K562 (cell line): ENCODE data around the gene NABP2. TPM values are rescaled to one million over a fixed set of nuclear protein-coding genes. Genes with fewer than 3 reads are reported as not detected.
A peak's percentile ranks its signal among the peaks of the same experiment; 100 is the strongest.

ENCODE experiments used
- COPS2 ChIP-seq: fragments of 450-650 bp; conservative IDR thresholded peaks from 2 replicates; pipeline ENCODE4 v1.6.1; 2016; ENCODE audit warnings: mild to moderate bottlenecking, moderate library complexity
- CXXC5 ChIP-seq: fragments of 250-450 bp; sonication (Bioruptor Pico); IDR thresholded peaks from 2 replicates; pipeline ENCODE4 v1.8.0; 2022; ENCODE audit warnings: inconsistent platforms, mild to moderate bottlenecking, moderate library complexity
- E2F4 ChIP-seq: sonication (generic); formaldehyde crosslinking; IDR thresholded peaks from 2 replicates; pipeline ENCODE4 v1.8.0; 2022; ENCODE audit warnings: mild to moderate bottlenecking, low read depth, missing genetic modification reagents
- ELF1 ChIP-seq: fragments of 200-800 bp; sonication (Bioruptor generic); IDR thresholded peaks from 2 replicates; pipeline ENCODE4 v1.6.1; 2016; ENCODE audit warnings: missing genetic modification characterization, missing compliant biosample characterization
- NRF1 ChIP-seq, 2 experiments: fragments of 450-650 bp; IDR thresholded peaks in 1 of 2; conservative IDR thresholded peaks in 1 of 2; 2 replicates each; pipeline ENCODE4 v1.6.1; 2014; ENCODE audit warnings: mild to moderate bottlenecking in 2 of 2
- RAD21 ChIP-seq, 2 experiments: fragments of 250-450 bp in 1 of 2; fragments of 450-650 bp in 1 of 2; sonication (Bioruptor Pico) in 1 of 2; formaldehyde crosslinking in 1 of 2; IDR thresholded peaks in 1 of 2; conservative IDR thresholded peaks in 1 of 2; 2 replicates each; pipeline versions ENCODE4 v1.4.0 to v1.8.0; 2020 to 2022; ENCODE audit warnings: mild to moderate bottlenecking in 2 of 2, moderate library complexity in 1 of 2
- RBM25 ChIP-seq: fragments of 200-400 bp; formaldehyde crosslinking; IDR thresholded peaks from 2 replicates; pipeline ENCODE4 v1.6.1; 2018; ENCODE audit warnings: low read length, low read depth, moderate library complexity; ENCODE audit not compliant: severe bottlenecking
- RNF219 ChIP-seq: fragments of 250-450 bp; sonication (Bioruptor Pico); IDR thresholded peaks from 2 replicates; pipeline ENCODE4 v1.5.0; 2022; ENCODE audit warnings: mild to moderate bottlenecking
- ZBED1 ChIP-seq: IDR thresholded peaks from 2 replicates; pipeline ENCODE4 v1.6.1; 2014
- ZFPM2 ChIP-seq: fragments of 250-450 bp; sonication (Bioruptor Pico); IDR thresholded peaks from 2 replicates; pipeline ENCODE4 v1.5.1; 2022; ENCODE audit warnings: mild to moderate bottlenecking
- ZNF316 ChIP-seq: fragments of 450-650 bp; IDR thresholded peaks from 2 replicates; pipeline ENCODE4 v1.6.1; 2016
- polyA plus RNA-seq, 8 experiments: library from polyadenylated mRNA; depleted of rRNA in 4 of 8; stranded (reverse) in 5 of 8; unstranded in 3 of 8; fragments of >200 nt; fragmentation: Nextera tagmentation in 2 of 8; fragmentation: Illumina TruSeq in 1 of 8; extraction: Ambion mirVana in 2 of 8; extraction: Trizol in 1 of 8; gene quantifications; 2 replicates each; pipeline versions ENCODE4 v1.2.1 to v1.2.3, GENCODE V29; 2011 to 2014; ENCODE audit warnings: inconsistent platforms in 1 of 8, missing spikeins in 1 of 8
- total RNA-seq, 7 experiments: library from RNA; depleted of rRNA in 6 of 7; stranded (reverse); fragments of >200 nt in 6 of 7; fragmentation: Illumina TruSeq in 2 of 7; extraction: Trizol in 2 of 7; gene quantifications; 2 replicates each; pipeline versions ENCODE4 v1.2.1 to v1.2.3, GENCODE V29; 2011 to 2021; ENCODE audit warnings: low replicate concordance in 1 of 7
- TF ChIP-seq, protein P1 (sequence below): IDR thresholded peaks from 2 replicates; pipeline ENCODE4 v1.6.1; 2012; ENCODE audit warnings: low read depth, low read length, improper control_type of control experiment, borderline replicate concordance

The NABP2 gene
- total and polyA plus RNA-seq, 9 of the 15 experiments (the other 6 are each of a cell fraction or from before 2014, with no cell fraction given) = 11.3 to 60.6 (median 43.5) TPM

DNA sequence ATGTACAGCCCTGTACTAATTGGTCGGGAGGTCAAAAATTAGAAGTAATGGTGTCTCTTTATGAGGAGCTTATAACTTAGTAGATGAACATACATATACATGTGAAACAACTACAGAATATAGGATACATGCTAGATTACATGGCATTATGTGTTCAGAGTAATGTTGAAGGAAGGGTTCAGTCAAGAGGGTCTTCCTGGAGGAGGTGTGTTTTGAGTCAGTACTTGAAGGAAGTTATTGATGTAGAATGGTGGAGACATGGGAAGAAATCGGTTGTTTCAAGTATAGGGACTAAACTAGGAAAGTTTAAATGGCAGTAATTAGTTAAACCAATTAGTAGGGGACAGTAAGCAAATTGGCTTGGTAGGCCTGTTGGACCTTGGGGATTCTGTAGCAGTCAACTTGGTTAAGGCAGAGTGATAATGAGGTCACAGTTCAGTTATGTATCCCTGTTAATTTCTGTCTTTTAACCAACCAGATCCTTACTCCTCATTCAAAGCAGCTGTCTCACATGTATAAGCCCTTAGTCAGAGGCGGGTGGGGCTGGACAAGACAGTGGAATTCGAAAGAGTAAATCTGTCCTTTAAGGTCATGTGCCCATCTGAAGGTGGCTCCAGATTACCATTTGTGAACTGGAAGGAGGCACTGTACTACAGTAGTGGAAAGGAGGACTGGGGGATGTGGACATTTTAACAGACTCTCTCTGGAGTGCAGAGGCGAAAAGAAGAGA, 37.5 kb downstream of the NABP2 start (continued):
- TF ChIP-seq RAD21 (CRISPR knock-in tag; conservative IDR thresholded peaks at IDR 0.05 in 1 of 2, IDR thresholded peaks at IDR 0.05 in 1 of 2) = no peak
- TF ChIP-seq COPS2 = no peak
- TF ChIP-seq CXXC5 (CRISPR knock-in tag) = no peak
- TF ChIP-seq, protein P1, sequence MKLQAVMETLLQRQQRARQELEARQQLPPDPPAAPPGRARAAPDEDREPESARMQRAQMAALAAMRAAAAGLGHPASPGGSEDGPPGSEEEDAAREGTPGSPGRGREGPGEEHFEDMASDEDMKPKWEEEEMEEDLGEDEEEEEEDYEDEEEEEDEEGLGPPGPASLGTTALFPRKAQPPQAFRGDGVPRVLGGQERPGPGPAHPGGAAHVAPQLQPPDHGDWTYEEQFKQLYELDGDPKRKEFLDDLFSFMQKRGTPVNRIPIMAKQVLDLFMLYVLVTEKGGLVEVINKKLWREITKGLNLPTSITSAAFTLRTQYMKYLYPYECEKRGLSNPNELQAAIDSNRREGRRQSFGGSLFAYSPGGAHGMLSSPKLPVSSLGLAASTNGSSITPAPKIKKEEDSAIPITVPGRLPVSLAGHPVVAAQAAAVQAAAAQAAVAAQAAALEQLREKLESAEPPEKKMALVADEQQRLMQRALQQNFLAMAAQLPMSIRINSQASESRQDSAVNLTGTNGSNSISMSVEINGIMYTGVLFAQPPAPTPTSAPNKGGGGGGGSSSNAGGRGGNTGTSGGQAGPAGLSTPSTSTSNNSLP = no peak
- no peak for TF ChIP-seq ELF1 (tag)
- TF ChIP-seq NRF1 (conservative IDR thresholded peaks at IDR 0.05 in 1 of 2, IDR thresholded peaks at IDR 0.05 in 1 of 2) = no peak
- no peak for TF ChIP-seq ZNF316
- no peak for TF ChIP-seq ZFPM2 (CRISPR knock-in tag)
- TF ChIP-seq ZBED1 = no peak
- no peak for TF ChIP-seq RNF219 (CRISPR knock-in tag)
- no peak for TF ChIP-seq E2F4 (CRISPR knock-in tag)
- peak; percentile 37 for TF ChIP-seq RBM25
